ENCODE results near the gene SPATA24.

- TF ChIP-seq POLR2A (IDR thresholded peaks at IDR 0.05) (no peak), CTCF (IDR thresholded peaks at IDR 0.05) (no peak)
Observed at GRCh38 chr5:139382807-139383206, 21.1 kb downstream of the SPATA24 start.
